Central memory CD8-positive, alpha-beta T cell (primary cell): ENCODE measurements around the gene NHS.

Experiments
- ATAC-seq: fragments of 150-1000 bp; cut with Tn5 transposase; replicated peaks from 2 replicates; pipeline ENCODE4 v1.10.0; 2022; ENCODE audit warnings: mild to moderate bottlenecking, moderate FRiP score, moderate number of reproducible peaks; ENCODE audit not compliant: poor library complexity, severe bottlenecking; ENCODE audit errors: extremely low read depth
- DNase-seq, 2 donors: peaks; one replicate each; pipeline ENCODE4 v3.0.0; 2021; ENCODE audit warnings: low spot score in 2 of 2
- H3K27ac Mint-ChIP-seq: one replicate; pipeline ENCODE4 v1.8.0; 2022; ENCODE audit warnings: low read depth, mild to moderate bottlenecking, moderate library complexity, mixed read lengths
- H3K27me3 Mint-ChIP-seq: one replicate; pipeline ENCODE4 v1.8.0; 2022; ENCODE audit warnings: mixed read lengths
- H3K36me3 Mint-ChIP-seq: one replicate; pipeline ENCODE4 v1.8.0; 2022; ENCODE audit warnings: mild to moderate bottlenecking, moderate library complexity, mixed read lengths; ENCODE audit not compliant: insufficient read depth
- H3K4me1 Mint-ChIP-seq: one replicate; pipeline ENCODE4 v1.8.0; 2022; ENCODE audit warnings: mixed read lengths
- H3K4me3 Mint-ChIP-seq: one replicate; pipeline ENCODE4 v1.8.0; 2022; ENCODE audit warnings: mild to moderate bottlenecking, moderate library complexity, mixed read lengths
- H3K9me3 Mint-ChIP-seq: one replicate; pipeline ENCODE4 v1.8.0; 2022; ENCODE audit warnings: mixed read lengths

The NHS gene

DNA sequence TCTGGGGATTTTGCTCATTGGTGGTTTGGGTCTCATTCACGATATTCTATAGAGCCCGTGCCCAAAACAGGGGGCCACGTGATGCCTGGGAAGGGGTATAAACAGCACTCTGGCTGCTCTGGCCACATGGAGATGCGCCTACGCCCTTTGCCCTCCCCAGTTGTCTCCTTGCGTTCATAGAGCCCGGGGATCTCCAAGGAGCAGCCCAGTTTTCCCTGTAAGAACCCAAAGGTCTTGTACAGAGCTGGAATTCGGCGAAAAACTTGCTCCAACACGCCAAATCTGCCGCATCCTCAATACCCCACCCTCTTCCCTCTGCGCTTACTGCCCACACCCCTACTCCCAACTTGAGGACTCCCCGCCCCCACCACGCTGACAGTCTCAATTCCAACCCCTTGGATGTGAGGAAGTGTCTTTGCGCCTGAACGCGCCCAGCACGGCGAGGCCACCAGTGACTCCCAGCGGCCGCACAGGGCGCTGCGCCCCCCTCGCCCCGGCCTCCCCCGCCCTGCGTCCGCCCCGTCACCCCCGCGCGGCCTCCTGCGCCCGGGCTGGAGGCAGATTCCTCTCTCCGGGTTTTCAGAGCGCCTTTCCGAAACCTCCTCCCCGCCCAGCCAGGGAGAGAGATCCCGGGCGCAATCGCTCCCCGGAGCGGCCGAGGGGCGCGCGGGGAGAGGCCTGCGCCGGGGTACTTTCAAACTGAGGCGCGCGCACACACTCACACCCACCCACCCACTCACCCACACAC lies at the start of gene NHS:
Gene NHS (plus strand): TSS at position 582 of the 748 bp plus-strand sequence. CDS start 558 bp downstream, outside the sequence.
- H3K4me1 Mint-ChIP-seq, result no peaks in the 10 kb centered on the region
- H3K27me3 Mint-ChIP-seq, result peaks cover 17% of the 10 kb centered on the region
- H3K4me3 Mint-ChIP-seq, result no peak within 1 kb of the TSS
- H3K9me3 Mint-ChIP-seq, result no peaks in the 10 kb centered on the region
- no peaks in the 10 kb centered on the region for H3K36me3 Mint-ChIP-seq
- no peak for ATAC-seq
- no peak for DNase-seq
- H3K27ac Mint-ChIP-seq, result no peak within 1 kb of the TSS

DNA sequence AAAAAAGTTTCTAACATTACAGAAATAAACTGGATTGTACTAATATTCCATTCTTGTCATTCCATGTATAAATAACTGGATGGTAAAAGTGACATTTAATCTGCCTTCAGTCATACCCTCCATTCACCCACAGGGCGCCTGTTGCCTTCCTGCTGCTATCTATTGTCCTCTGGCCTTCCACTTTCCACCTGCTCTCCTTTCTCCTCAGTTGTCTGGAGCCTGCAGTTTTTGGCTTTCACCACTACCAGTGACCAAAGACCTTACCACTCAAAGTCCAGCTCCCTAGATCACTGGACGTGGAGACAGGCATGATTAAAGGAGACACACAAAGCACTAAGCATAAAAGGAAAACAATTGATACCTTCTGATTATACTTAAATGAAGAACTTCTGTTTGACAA lies 46.2 kb upstream of the NHS start:
- H3K4me1 Mint-ChIP-seq, result no peaks in the 10 kb centered on the region
- DNase-seq (no peak), ATAC-seq (no peak)
- H3K9me3 Mint-ChIP-seq, result no peaks in the 10 kb centered on the region
- H3K27ac Mint-ChIP-seq, result no peak overlapping the region
- H3K4me3 Mint-ChIP-seq, result no peak overlapping the region
- no peaks in the 10 kb centered on the region for H3K36me3 Mint-ChIP-seq
- H3K27me3 Mint-ChIP-seq, result no peaks in the 10 kb centered on the region

DNA sequence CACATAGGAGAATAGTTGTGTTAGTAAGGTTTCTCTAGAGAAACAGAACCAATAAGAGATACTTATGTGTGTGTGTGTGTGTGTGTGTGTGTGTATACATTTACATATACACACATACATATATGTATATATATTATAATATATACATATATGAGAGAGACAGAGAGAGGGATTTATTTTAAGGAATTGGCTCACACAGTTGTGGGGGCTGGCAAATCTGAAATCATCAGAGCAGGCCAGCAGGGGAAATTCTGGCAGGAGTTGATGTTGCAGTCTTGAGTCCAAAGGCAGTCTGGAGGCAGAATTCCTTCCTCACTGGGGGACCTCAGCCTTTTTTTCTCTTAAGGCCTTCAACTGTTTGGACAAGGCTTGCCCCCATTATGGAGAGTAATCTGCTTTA lies 38.6 kb upstream of the NHS start:
- Mint-ChIP-seq H3K9me3 (no peaks in the 10 kb centered on the region), H3K36me3 (no peaks in the 10 kb centered on the region), H3K4me1 (no peaks in the 10 kb centered on the region), H3K27ac (no peak overlapping the region), H3K27me3 (no peaks in the 10 kb centered on the region), H3K4me3 (no peak overlapping the region)
- ATAC-seq (no peak), DNase-seq (no peak)

DNA sequence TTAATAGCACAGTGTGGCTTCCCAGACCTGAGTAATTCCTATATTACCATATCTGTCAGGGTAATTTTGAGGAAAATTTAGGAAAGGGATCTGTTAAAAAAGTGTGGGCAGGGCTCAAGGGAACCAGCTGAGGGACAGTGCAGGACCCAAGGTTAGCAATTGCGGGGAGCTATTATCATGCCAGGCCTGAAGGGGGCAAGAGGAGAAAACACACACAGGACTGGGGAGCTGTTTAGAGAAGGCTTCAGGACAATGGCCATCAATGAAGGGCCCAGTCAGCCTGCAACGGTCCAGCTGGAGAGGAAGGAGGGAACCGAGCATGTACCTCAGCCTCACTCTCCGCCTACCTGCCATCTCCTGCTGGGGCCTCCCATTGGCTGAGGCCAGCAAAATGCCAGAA lies 19.0 kb upstream of the NHS start:
- no peaks in the 10 kb centered on the region for H3K36me3 Mint-ChIP-seq
- no peaks in the 10 kb centered on the region for H3K4me1 Mint-ChIP-seq
- DNase-seq (no peak), ATAC-seq (no peak)
- H3K27me3 Mint-ChIP-seq, result no peaks in the 10 kb centered on the region
- peaks cover 6% of the 10 kb centered on the region for H3K9me3 Mint-ChIP-seq
- H3K27ac Mint-ChIP-seq, result no peak overlapping the region
- no peak overlapping the region for H3K4me3 Mint-ChIP-seq

DNA sequence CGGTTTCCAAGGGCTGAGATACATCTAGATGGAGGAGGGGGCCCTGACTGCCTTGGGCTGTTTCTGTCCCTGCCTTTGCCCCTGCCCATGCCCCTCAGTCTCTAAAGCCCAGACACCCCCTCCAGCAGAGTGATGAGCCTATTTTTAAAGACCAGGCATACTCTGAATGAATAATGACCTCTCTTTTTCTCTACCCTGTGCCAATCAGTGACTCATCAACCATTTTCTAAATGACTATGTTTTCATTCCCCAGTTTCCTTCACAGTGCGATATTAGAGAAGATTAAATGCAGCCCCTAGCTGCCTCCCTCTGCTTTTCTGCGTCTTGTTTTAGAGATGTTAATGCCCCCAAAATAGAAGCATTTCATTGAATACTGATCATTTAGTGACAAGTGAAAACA lies 15.5 kb upstream of the NHS start:
- H3K27me3 Mint-ChIP-seq, result no peaks in the 10 kb centered on the region
- H3K9me3 Mint-ChIP-seq, result no peaks in the 10 kb centered on the region
- no peaks in the 10 kb centered on the region for H3K4me1 Mint-ChIP-seq
- ATAC-seq, result no peak
- no peak overlapping the region for H3K27ac Mint-ChIP-seq
- no peak overlapping the region for H3K4me3 Mint-ChIP-seq
- no peak for DNase-seq
- no peaks in the 10 kb centered on the region for H3K36me3 Mint-ChIP-seq

DNA sequence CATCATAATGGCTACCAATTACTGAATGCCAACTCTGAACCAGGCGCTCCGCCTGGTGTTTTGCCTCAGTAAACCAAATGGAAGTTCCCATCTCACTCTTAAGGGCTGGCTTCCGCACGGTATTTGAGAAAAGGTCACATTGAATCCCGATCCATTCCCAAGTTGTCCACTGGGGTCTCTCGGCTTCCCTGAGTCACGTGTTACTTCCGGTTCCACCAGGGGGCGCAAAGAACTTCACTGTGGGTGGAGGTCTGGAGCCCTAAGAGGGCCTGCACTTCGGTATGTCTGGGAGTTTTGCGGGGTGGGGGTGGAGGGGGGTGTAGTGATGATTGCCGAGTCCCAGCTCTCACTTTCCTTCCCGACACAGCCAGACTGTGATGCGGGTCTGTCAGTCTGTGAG lies 13.4 kb upstream of the NHS start:
- Mint-ChIP-seq H3K4me1 (no peaks in the 10 kb centered on the region), H3K4me3 (no peak overlapping the region), H3K27ac (no peak overlapping the region), H3K9me3 (no peaks in the 10 kb centered on the region), H3K36me3 (no peaks in the 10 kb centered on the region), H3K27me3 (no peaks in the 10 kb centered on the region)
- ATAC-seq (no peak), DNase-seq (no peak)

DNA sequence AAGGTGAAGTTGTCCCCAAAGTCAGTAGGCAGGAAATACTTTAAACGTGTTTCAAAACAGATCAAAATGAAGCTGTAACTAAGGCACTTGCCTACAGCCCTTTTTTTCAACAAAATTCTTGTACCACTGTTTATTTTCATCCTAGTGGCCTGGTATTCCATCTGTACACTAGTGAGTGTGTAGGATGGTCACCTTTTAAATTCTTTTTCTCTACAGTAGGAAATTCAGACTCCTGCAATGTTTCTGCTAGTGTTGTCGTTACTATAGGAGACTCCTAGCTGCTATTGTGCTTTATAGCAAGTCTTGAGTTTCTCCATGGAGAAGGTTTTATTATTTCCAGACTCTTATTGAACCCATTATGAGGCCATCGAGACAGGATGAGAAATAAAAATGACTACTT lies 7.0 kb upstream of the NHS start:
- Mint-ChIP-seq H3K27me3 (no peaks in the 10 kb centered on the region), H3K36me3 (no peaks in the 10 kb centered on the region), H3K9me3 (no peaks in the 10 kb centered on the region), H3K27ac (no peak overlapping the region), H3K4me3 (no peak overlapping the region), H3K4me1 (no peaks in the 10 kb centered on the region)
- ATAC-seq (no peak), DNase-seq (no peak)

DNA sequence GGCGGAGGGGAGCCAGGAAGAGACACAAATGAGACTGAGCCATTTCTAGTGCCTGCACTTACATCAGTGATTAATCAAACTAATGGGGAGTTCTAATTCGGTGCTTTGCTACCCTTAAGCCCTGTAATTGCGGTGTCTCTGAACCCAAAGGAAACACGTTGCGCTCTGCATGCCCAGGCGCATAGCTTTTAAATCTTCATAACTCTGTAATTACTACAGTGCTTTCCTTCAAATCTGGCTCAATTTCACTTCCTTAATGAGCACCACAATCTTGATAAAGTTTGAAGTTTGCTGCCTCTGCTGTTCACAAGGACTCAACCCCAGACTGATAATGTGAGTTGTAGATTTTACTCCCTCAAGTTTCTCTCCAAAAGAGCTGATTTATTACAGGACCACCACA lies 5.7 kb upstream of the NHS start:
- H3K27ac Mint-ChIP-seq, result no peak overlapping the region
- no peaks in the 10 kb centered on the region for H3K9me3 Mint-ChIP-seq
- no peaks in the 10 kb centered on the region for H3K27me3 Mint-ChIP-seq
- no peak overlapping the region for H3K4me3 Mint-ChIP-seq
- no peaks in the 10 kb centered on the region for H3K4me1 Mint-ChIP-seq
- DNase-seq (no peak), ATAC-seq (no peak)
- no peaks in the 10 kb centered on the region for H3K36me3 Mint-ChIP-seq

DNA sequence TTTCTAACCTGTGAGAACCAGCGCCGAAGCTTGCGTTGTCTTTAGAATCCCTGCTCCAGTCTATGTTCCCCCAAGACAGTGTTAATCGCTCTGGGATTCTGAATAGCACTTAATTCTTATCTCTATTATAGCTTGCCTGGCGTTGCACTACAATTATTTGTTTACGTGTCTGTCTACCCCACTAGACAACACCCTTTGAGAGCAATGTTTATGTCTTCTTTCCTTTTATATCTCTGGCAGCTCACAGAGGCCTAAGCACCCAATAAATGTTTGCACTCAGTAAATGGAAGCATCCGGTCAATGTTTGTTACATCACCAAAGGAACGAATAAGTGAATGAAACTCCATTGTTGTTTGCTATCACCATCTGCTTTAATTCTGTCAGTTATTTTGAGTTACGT lies 4.8 kb upstream of the NHS start:
- Mint-ChIP-seq H3K36me3 (no peaks in the 10 kb centered on the region), H3K4me3 (no peak overlapping the region), H3K27ac (no peak overlapping the region), H3K9me3 (no peaks in the 10 kb centered on the region), H3K4me1 (no peaks in the 10 kb centered on the region), H3K27me3 (no peaks in the 10 kb centered on the region)
- DNase-seq (no peak), ATAC-seq (no peak)

DNA sequence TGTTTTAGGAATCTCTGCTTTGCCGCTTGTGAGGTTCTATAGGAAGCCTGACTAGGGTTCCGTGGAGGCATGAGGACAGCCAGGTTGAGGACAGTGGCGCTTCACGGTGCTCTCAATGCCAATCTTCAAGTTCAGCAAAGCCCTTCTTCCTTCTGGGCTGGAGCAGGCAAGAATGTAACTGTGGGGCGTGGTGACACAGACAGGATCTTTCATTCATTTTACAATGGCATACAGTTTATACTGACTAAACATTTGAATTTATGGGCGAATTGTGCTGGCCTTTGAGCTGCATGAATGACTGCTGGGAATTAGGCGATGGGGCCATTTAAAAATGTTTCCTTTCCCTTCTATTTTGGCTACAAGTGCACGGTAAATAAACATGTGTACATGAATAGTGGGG lies 2.9 kb upstream of the NHS start:
- Mint-ChIP-seq H3K36me3 (no peaks in the 10 kb centered on the region), H3K4me1 (no peaks in the 10 kb centered on the region), H3K27me3 (no peaks in the 10 kb centered on the region), H3K9me3 (no peaks in the 10 kb centered on the region), H3K4me3 (no peak overlapping the region), H3K27ac (no peak overlapping the region)
- DNase-seq (no peak), ATAC-seq (no peak)

DNA sequence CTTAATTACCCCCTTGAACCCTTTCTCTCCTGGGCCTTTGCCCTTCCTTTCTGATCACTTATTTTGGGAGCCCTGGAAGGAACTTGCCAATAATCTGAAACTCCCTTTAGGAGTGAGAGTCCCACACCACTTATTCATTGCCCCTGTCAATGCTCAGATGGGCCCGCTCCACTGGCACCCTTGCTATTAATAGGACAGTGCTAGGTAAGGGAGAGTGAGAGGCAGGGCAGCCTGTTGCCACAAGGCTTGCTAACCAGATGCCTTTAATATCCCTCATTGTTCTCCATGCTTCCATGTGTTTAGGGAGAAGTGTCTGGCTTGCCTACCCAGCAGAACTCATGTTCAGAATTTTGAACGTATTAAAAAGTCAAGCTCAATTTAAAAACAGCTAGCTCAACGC lies 1.7 kb upstream of the NHS start:
- Mint-ChIP-seq H3K27me3 (peaks cover 12% of the 10 kb centered on the region), H3K9me3 (no peaks in the 10 kb centered on the region)

DNA sequence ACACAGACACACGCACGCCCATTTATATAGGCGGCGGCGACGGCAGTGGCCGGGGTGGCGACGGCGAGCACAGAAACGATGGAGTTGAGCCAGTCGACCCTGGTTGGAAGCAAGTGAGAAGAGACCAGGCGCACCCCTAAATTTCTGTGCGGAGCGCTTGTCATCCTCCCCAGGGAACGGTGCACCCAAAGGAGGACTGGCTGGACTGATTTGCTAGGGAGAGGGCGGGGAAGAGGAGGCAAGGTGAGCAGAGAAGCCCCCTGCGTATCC lies 302 bp downstream of the NHS start:
- no peak overlapping the region for H3K27ac Mint-ChIP-seq
- no peak for ATAC-seq
- H3K27me3 Mint-ChIP-seq, result peaks cover 20% of the 10 kb centered on the region
- no peak for DNase-seq
- no peaks in the 10 kb centered on the region for H3K9me3 Mint-ChIP-seq
- no peaks in the 10 kb centered on the region for H3K4me1 Mint-ChIP-seq
- no peaks in the 10 kb centered on the region for H3K36me3 Mint-ChIP-seq
- H3K4me3 Mint-ChIP-seq, result no peak overlapping the region

More for the DNA sequence above, 1.7 kb upstream of the NHS start:
- H3K27ac Mint-ChIP-seq, result no peak overlapping the region
- no peak for DNase-seq
- no peak overlapping the region for H3K4me3 Mint-ChIP-seq
- no peaks in the 10 kb centered on the region for H3K36me3 Mint-ChIP-seq
- H3K4me1 Mint-ChIP-seq, result no peaks in the 10 kb centered on the region
- no peak for ATAC-seq

DNA sequence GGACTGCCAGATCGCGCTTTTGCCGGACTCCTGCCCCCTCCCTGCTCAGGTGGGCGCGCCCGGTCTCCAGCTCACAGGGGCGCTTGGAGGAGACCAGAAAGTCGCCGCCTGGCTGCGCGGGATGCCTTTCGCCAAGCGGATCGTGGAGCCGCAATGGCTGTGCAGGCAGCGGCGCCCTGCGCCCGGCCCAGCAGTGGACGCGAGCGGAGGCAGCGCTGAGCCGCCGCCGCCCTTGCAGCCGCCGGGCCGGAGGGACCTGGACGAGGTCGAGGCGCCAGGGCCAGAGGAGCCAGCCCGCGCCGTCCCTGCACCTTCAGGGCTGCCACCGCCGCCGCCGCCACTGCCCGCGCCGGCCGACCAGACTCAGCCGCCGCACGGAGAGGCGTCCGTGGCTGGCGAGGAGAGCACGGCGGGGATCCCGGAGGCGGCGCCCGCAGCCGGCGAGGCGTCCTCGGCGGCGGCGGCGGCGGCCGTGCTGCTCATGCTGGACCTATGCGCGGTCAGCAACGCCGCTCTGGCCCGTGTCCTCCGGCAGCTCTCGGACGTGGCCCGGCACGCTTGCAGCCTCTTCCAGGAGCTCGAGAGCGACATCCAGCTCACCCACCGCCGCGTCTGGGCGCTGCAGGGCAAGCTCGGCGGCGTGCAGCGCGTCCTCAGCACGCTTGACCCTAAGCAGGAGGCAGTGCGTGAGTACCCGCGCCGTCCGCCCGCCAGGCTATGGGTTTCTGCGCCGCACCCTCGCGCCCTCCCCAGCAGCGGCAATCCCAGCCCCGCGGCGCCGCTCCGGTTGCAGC lies 834 bp downstream of the NHS start:
- DNase-seq, result no peak
- Mint-ChIP-seq H3K4me3 (no peak overlapping the region), H3K27ac (no peak overlapping the region), H3K36me3 (no peaks in the 10 kb centered on the region), H3K9me3 (no peaks in the 10 kb centered on the region), H3K4me1 (no peaks in the 10 kb centered on the region), H3K27me3 (peaks cover 24% of the 10 kb centered on the region)
- no peak for ATAC-seq
